Embryonic facial prominence (tissue), 1 donor: ENCODE results near the gene DDX53.

ENCODE experiments used
- DNase-seq: peaks from one replicate; pipeline ENCODE4 v3.0.0-alpha.2; 2016; ENCODE audit errors: extremely low spot score

The DDX53 gene

GRCh38 chrX:22999696-23000223 is at the start of gene DDX53:
DDX53 (plus strand) TSS chrX:22999960; CDS start chrX:23000058, 98 bp downstream.
- no peak for DNase-seq

- DNase-seq: no peak
Observed at GRCh38 chrX:22950269-22951266, 49.2 kb upstream of the DDX53 start.

GRCh38 chrX:22952010-22952409 is 47.8 kb upstream of the DDX53 start:
- no peak for DNase-seq

- no peak for DNase-seq
Observed at GRCh38 chrX:22958250-22958649, 41.5 kb upstream of the DDX53 start.

GRCh38 chrX:22959204-22959920 is 40.4 kb upstream of the DDX53 start:
- no peak for DNase-seq

- no peak for DNase-seq
Observed at GRCh38 chrX:22963196-22963595, 36.6 kb upstream of the DDX53 start.

- DNase-seq: no peak
Observed at GRCh38 chrX:22968494-22968893, 31.3 kb upstream of the DDX53 start.

- DNase-seq: no peak
Observed at GRCh38 chrX:22969411-22969810, 30.3 kb upstream of the DDX53 start.

GRCh38 chrX:22970861-22971260 is 28.9 kb upstream of the DDX53 start:
- DNase-seq: no peak

GRCh38 chrX:22974616-22975015 is 25.1 kb upstream of the DDX53 start:
- no peak for DNase-seq

- DNase-seq: no peak
Observed at GRCh38 chrX:22975786-22976185, 24.0 kb upstream of the DDX53 start.

- no peak for DNase-seq
Observed at GRCh38 chrX:22985958-22986357, 13.8 kb upstream of the DDX53 start.

GRCh38 chrX:22987452-22987851 is 12.3 kb upstream of the DDX53 start:
- DNase-seq: no peak

- DNase-seq: no peak
Observed at GRCh38 chrX:23003116-23003515, 3.4 kb downstream of the DDX53 start.

- DNase-seq: no peak
Observed at GRCh38 chrX:23008431-23009099, 8.8 kb downstream of the DDX53 start.

GRCh38 chrX:23012162-23012561 is 12.4 kb downstream of the DDX53 start:
- no peak for DNase-seq

- DNase-seq: no peak
Observed at GRCh38 chrX:23012636-23013035, 12.9 kb downstream of the DDX53 start.

- no peak for DNase-seq
Observed at GRCh38 chrX:23013366-23013765, 13.6 kb downstream of the DDX53 start.

- no peak for DNase-seq
Observed at GRCh38 chrX:23031600-23031999, 31.8 kb downstream of the DDX53 start.

- DNase-seq: no peak
Observed at GRCh38 chrX:23035493-23035892, 35.7 kb downstream of the DDX53 start.

GRCh38 chrX:23046443-23046842 is 46.7 kb downstream of the DDX53 start:
- no peak for DNase-seq
